WERI-Rb-1 (cell line): ENCODE measurements around the gene STK11IP.

Source experiments
- DNase-seq: peaks from one replicate; pipeline ENCODE4 v3.0.0-alpha.2; 2020
- H3K27ac ChIP-seq: fragments of 250-450 bp; sonication (Bioruptor Pico); 2 replicates; pipeline ENCODE4 v1.5.1; 2020; ENCODE audit warnings: mild to moderate bottlenecking, moderate library complexity
- H3K27me3 ChIP-seq: fragments of 250-450 bp; sonication (Bioruptor Pico); 2 replicates; pipeline ENCODE4 v1.5.1; 2021; ENCODE audit warnings: mild to moderate bottlenecking, low read depth, moderate library complexity; ENCODE audit not compliant: insufficient read depth, severe bottlenecking
- H3K36me3 ChIP-seq: fragments of 250-450 bp; sonication (Bioruptor Pico); 2 replicates; pipeline ENCODE4 v1.5.1; 2020; ENCODE audit warnings: mild to moderate bottlenecking, moderate library complexity
- H3K4me3 ChIP-seq: 2 replicates; pipeline ENCODE4 v1.5.1; 2011; ENCODE audit warnings: low read depth, mild to moderate bottlenecking, control low read depth, low read length
- H3K9me3 ChIP-seq: fragments of 250-450 bp; sonication (Bioruptor Pico); 2 replicates; pipeline ENCODE4 v1.5.1; 2021; ENCODE audit warnings: mild to moderate bottlenecking, moderate library complexity; ENCODE audit not compliant: severe bottlenecking
- CTCF ChIP-seq: IDR thresholded peaks from 2 replicates; pipeline ENCODE4 v1.5.1; 2011; ENCODE audit warnings: low read depth, mild to moderate bottlenecking, control low read depth, inconsistent platforms, low read length

STK11IP gene

GRCh38 chr2:219611866-219612576 lies 14.4 kb downstream of the STK11IP start:
- Histone ChIP-seq H3K36me3 (peaks cover 3% of the 10 kb centered on the region; the same call in 1 of the 2 replicates), H3K9me3 (no peaks in the 10 kb centered on the region), H3K27me3 (no peaks in the 10 kb centered on the region), H3K4me3 (no peak overlapping the region), H3K27ac (no peak overlapping the region)
- no peak for TF ChIP-seq CTCF
- no peak for DNase-seq

- no peaks in the 10 kb centered on the region for H3K9me3 ChIP-seq
- peaks cover 3% of the 10 kb centered on the region; the same call in 1 of the 2 replicates for H3K36me3 ChIP-seq
- DNase-seq: no peak
These were observed 15.1 kb downstream of the STK11IP start for GRCh38 chr2:219612577-219613286.

GRCh38 chr2:219613461-219614070 lies 15.9 kb downstream of the STK11IP start:
- H3K36me3 ChIP-seq: peaks cover 3% of the 10 kb centered on the region; the same call in 1 of the 2 replicates

More at GRCh38 chr2:219612577-219613286, 15.1 kb downstream of the STK11IP start:
- no peaks in the 10 kb centered on the region for H3K27me3 ChIP-seq
- TF ChIP-seq CTCF: no peak
- no peak overlapping the region for H3K4me3 ChIP-seq
- H3K27ac ChIP-seq: no peak overlapping the region

GRCh38 chr2:219614076-219614860 lies 16.6 kb downstream of the STK11IP start:
- Histone ChIP-seq H3K36me3 (peaks cover 3% of the 10 kb centered on the region; the same call in 1 of the 2 replicates), H3K9me3 (no peaks in the 10 kb centered on the region), H3K27ac (no peak overlapping the region), H3K4me3 (no peak overlapping the region), H3K27me3 (no peaks in the 10 kb centered on the region)
- TF ChIP-seq CTCF: no peak
- no peak for DNase-seq

More at GRCh38 chr2:219613461-219614070, 15.9 kb downstream of the STK11IP start:
- DNase-seq: no peak
- no peak for TF ChIP-seq CTCF
- Histone ChIP-seq H3K27ac (no peak overlapping the region), H3K27me3 (no peaks in the 10 kb centered on the region), H3K4me3 (no peak overlapping the region), H3K9me3 (no peaks in the 10 kb centered on the region)

GRCh38 chr2:219615036-219615435 lies 17.4 kb downstream of the STK11IP start:
- Histone ChIP-seq H3K27me3 (no peaks in the 10 kb centered on the region), H3K36me3 (peaks cover 3% of the 10 kb centered on the region; the same call in 1 of the 2 replicates), H3K4me3 (no peak overlapping the region), H3K9me3 (no peaks in the 10 kb centered on the region), H3K27ac (no peak overlapping the region)
- no peak for DNase-seq
- no peak for TF ChIP-seq CTCF
